Measurements from ENCODE around the gene ERAL1. TPM values are rescaled to one million over a fixed set of nuclear protein-coding genes. Genes with fewer than 3 reads are reported as not detected.
"Not testable (repeated sequence)": the region's sequence is repeated elsewhere in the genome, so short reads cannot be mapped to it uniquely, and the experiment has no call there.

ERAL1 gene
- total RNA-seq, 1 experiment from 2014 or later = 70.1 TPM

GRCh38 chr17:28875848-28876550, 21.2 kb downstream of the ERAL1 start:
- Mint-ChIP-seq H3K27ac (no peak overlapping the region), H3K36me3 (peaks cover 17% of the 10 kb centered on the region), H3K4me1 (peaks cover 6% of the 10 kb centered on the region; the same call in 1 of the 2 replicates), H3K4me3 (no peak overlapping the region), H3K27me3 (ENCODE audit: low read depth) (peaks cover 15% of the 10 kb centered on the region), H3K9me3 (peaks cover 4% of the 10 kb centered on the region)
- TF ChIP-seq ZNF121 (CRISPR knock-in tag; IDR thresholded peaks at IDR 0.05) = no peak
- TF ChIP-seq ATF3 (CRISPR knock-in tag; conservative IDR thresholded peaks at IDR 0.05) = no peak
- TF ChIP-seq ZNF512 (CRISPR knock-in tag; IDR thresholded peaks at IDR 0.05; ENCODE audit: borderline replicate concordance) = no peak
- TF ChIP-seq GABPB1 (CRISPR knock-in tag; IDR thresholded peaks at IDR 0.05) = no peak
- TF ChIP-seq ATF6 (CRISPR knock-in tag; IDR thresholded peaks at IDR 0.05) = no peak
- TF ChIP-seq ZMAT4 (CRISPR knock-in tag; IDR thresholded peaks at IDR 0.05) = no peak
- no peak for TF ChIP-seq HMGA2 (CRISPR knock-in tag; IDR thresholded peaks at IDR 0.05)
- no peak for TF ChIP-seq SOX15 (CRISPR knock-in tag; IDR thresholded peaks at IDR 0.05)
- no peak for TF ChIP-seq ZNF423 (CRISPR knock-in tag; IDR thresholded peaks at IDR 0.05)
- TF ChIP-seq KAT7 (CRISPR knock-in tag; IDR thresholded peaks at IDR 0.05; ENCODE audit: borderline replicate concordance) = no peak
- no peak for TF ChIP-seq JAZF1 (CRISPR knock-in tag; IDR thresholded peaks at IDR 0.05)
- TF ChIP-seq SP1 (CRISPR knock-in tag; conservative IDR thresholded peaks at IDR 0.05) = no peak
- TF ChIP-seq ESRRA (CRISPR knock-in tag; IDR thresholded peaks at IDR 0.05; ENCODE audit: borderline replicate concordance) = no peak
- TF ChIP-seq IRF2 (CRISPR knock-in tag; IDR thresholded peaks at IDR 0.05; ENCODE audit: borderline replicate concordance, low read depth) = no peak
- no peak for TF ChIP-seq NFATC4 (CRISPR knock-in tag; IDR thresholded peaks at IDR 0.05)
- TF ChIP-seq ATF1 (CRISPR knock-in tag; IDR thresholded peaks at IDR 0.05) = no peak
- TF ChIP-seq, protein P1, sequence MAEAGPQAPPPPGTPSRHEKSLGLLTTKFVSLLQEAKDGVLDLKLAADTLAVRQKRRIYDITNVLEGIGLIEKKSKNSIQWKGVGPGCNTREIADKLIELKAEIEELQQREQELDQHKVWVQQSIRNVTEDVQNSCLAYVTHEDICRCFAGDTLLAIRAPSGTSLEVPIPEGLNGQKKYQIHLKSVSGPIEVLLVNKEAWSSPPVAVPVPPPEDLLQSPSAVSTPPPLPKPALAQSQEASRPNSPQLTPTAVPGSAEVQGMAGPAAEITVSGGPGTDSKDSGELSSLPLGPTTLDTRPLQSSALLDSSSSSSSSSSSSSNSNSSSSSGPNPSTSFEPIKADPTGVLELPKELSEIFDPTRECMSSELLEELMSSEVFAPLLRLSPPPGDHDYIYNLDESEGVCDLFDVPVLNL (CRISPR knock-in tag; IDR thresholded peaks at IDR 0.05; ENCODE audit: borderline replicate concordance, low read depth) = no peak
- POLR2A ChIA-PET = no interaction called here
- CTCF ChIA-PET = interaction anchor here (0.5 to 1.9 kb wide), 3 partner anchors 15 to 113 kb away, joined by 3 to 4 read pairs (median 4); no protein-coding TSS in a partner anchor
- DNase-seq (ENCODE audit: low spot score) (no peak), ATAC-seq (no peak)

DNA sequence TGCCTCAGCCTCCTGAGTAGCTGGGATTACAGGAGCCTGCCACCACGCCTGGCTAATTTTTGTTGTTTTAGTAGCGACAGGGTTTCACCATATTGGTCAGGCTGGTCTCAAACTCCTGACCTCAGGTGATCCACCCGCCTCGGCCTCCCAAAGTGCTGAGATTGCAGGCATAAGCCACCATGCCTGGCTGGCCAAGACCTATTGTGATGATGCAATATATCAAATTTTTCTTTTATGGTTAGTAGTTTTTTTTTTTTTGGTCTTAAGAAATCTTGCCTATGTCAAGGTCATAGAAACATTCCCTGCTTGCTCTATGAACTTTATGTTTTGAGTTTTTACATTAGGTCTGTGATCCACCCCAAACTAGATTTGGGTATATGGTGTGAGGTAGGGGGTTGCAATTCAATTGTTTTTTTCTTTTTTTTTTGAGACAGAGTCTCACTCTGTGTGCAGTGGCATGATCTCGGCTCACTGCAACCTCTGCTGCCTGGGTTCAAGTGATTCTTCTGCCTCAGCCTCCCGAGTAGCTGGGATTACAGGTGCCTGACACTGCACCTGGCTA, 22.4 kb downstream of the ERAL1 start:
- POLR2A ChIA-PET; H3K4me1 Mint-ChIP-seq; H3K9me3 Mint-ChIP-seq; H3K4me3 Mint-ChIP-seq; DNase-seq (ENCODE audit: low spot score); H3K27ac Mint-ChIP-seq; ATAC-seq: not testable (repeated sequence)
- peaks cover 25% of the 10 kb centered on the region for H3K36me3 Mint-ChIP-seq
- H3K27me3 Mint-ChIP-seq (ENCODE audit: low read depth) = peaks cover 12% of the 10 kb centered on the region
- CTCF ChIA-PET = interaction anchor here (0.7 to 1.9 kb wide), 3 partner anchors 85 to 150 kb away, joined by 3 to 6 read pairs (median 4); no protein-coding TSS in a partner anchor

All from WTC11 (cell line).